ENCODE data around the gene RHOBTB1.

Gene RHOBTB1

DNA sequence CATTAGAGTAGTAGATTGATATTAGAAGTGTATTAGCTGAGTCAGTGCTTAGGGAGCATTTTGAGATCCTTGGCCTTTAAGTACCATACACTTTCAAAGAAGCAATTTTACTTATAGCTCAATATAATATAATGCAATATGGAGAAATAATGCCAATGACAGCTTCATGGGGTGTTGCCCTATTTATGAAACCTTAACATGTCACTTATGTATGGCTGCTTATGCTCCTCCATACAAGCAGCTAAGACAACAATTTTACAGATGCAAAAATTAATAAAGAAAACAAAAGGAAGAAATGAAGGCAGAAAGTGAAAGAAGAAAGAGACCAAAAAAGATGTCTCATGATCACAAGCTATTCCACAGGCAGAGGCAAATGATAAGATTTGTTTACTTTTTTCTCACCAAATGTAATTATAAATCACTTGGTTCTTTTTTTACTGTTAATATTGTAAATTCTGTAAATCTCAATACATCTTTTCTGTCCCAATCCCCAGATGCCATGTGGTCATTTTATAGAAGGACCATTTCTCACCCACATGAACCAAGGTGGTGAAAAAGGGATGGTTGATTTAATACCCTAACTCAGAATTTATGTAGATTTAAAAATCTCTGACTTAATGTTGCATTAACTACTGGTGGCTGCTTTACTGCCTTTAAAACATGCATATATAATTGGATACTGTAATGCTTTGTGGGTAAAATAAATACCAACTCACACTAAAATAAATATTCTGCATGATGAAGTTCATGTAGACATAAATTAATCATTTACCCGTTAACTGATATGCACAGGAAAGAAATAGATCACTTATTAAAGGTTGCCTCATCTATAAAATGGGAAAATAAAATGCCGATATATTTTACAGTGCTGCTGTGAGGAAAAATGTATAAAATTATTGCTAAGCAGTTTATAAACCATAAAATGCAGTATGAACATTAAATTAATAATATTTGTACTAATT, 33.5 kb upstream of the RHOBTB1 start:
- TF ChIP-seq SIN3A (IDR thresholded peaks at IDR 0.05; ENCODE audit: borderline replicate concordance, insufficient read depth, low read length), result no peak
- TF ChIP-seq, protein P1, sequence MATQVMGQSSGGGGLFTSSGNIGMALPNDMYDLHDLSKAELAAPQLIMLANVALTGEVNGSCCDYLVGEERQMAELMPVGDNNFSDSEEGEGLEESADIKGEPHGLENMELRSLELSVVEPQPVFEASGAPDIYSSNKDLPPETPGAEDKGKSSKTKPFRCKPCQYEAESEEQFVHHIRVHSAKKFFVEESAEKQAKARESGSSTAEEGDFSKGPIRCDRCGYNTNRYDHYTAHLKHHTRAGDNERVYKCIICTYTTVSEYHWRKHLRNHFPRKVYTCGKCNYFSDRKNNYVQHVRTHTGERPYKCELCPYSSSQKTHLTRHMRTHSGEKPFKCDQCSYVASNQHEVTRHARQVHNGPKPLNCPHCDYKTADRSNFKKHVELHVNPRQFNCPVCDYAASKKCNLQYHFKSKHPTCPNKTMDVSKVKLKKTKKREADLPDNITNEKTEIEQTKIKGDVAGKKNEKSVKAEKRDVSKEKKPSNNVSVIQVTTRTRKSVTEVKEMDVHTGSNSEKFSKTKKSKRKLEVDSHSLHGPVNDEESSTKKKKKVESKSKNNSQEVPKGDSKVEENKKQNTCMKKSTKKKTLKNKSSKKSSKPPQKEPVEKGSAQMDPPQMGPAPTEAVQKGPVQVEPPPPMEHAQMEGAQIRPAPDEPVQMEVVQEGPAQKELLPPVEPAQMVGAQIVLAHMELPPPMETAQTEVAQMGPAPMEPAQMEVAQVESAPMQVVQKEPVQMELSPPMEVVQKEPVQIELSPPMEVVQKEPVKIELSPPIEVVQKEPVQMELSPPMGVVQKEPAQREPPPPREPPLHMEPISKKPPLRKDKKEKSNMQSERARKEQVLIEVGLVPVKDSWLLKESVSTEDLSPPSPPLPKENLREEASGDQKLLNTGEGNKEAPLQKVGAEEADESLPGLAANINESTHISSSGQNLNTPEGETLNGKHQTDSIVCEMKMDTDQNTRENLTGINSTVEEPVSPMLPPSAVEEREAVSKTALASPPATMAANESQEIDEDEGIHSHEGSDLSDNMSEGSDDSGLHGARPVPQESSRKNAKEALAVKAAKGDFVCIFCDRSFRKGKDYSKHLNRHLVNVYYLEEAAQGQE (IDR thresholded peaks at IDR 0.05; ENCODE audit: insufficient read depth in 1 of 2, low read depth in 2 of 2, low read length in 2 of 2), result no peak
- TF ChIP-seq POLR2AphosphoS5 (IDR thresholded peaks at IDR 0.05; ENCODE audit: low read depth, low read length), result no peak
- TF ChIP-seq FOXP2 (optimal IDR thresholded peaks at IDR 0.05; ENCODE audit: borderline replicate concordance, extremely low read depth, extremely low read length, insufficient read depth), result no peak
- TF ChIP-seq TAF1 (IDR thresholded peaks at IDR 0.05; ENCODE audit: borderline replicate concordance, insufficient read depth, low read length), result no peak

DNA sequence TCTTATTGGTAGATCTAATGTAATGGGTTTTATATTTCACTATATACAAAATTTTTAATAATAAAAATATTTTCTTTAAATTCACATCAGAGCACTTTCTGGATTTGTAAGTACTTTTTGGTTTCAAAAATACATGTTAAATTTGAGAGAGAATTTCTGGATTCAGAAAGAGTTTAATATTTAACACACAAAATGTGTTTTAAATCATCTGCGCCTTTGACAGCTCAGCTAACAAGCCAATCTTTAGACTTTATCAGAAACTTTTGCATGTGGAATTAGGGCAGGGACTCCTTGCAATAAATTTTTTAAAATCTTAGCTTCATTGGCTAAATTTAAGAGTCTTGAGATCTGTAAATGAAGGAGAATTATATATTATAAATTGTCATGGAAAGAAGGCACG, 32.7 kb upstream of the RHOBTB1 start:
- TF ChIP-seq, protein P1 (IDR thresholded peaks at IDR 0.05; ENCODE audit: insufficient read depth in 1 of 2, low read depth in 2 of 2, low read length in 2 of 2), result no peak
- TF ChIP-seq POLR2AphosphoS5 (IDR thresholded peaks at IDR 0.05; ENCODE audit: low read depth, low read length) (no peak), SIN3A (IDR thresholded peaks at IDR 0.05; ENCODE audit: borderline replicate concordance, insufficient read depth, low read length) (no peak), TAF1 (IDR thresholded peaks at IDR 0.05; ENCODE audit: borderline replicate concordance, insufficient read depth, low read length) (no peak), FOXP2 (optimal IDR thresholded peaks at IDR 0.05; ENCODE audit: borderline replicate concordance, extremely low read depth, extremely low read length, insufficient read depth) (no peak)

DNA sequence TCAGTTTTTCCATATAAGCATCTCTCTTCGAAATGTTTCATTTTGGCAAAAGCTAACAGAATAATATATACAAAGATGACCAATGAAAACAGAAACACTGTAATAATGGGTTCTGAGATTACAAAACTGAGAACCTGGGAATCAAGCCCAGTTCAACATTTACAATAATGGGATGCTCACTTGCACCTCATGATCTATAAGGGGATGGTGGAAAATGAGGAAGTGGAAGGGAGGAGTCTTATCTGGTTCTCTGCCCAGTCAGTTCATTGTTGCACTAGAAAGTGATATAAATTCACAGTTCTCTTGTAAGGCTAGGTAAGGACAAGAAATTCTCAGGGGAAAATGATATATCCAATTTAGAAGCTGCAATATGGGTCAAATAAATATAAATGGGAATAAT, 31.7 kb upstream of the RHOBTB1 start:
- TF ChIP-seq POLR2AphosphoS5 (IDR thresholded peaks at IDR 0.05; ENCODE audit: low read depth, low read length) (no peak), TAF1 (IDR thresholded peaks at IDR 0.05; ENCODE audit: borderline replicate concordance, insufficient read depth, low read length) (no peak), SIN3A (IDR thresholded peaks at IDR 0.05; ENCODE audit: borderline replicate concordance, insufficient read depth, low read length) (no peak), FOXP2 (optimal IDR thresholded peaks at IDR 0.05; ENCODE audit: borderline replicate concordance, extremely low read depth, extremely low read length, insufficient read depth) (no peak)
- TF ChIP-seq, protein P1 (IDR thresholded peaks at IDR 0.05; ENCODE audit: insufficient read depth in 1 of 2, low read depth in 2 of 2, low read length in 2 of 2), result no peak

- TF ChIP-seq SIN3A (IDR thresholded peaks at IDR 0.05; ENCODE audit: borderline replicate concordance, insufficient read depth, low read length), result no peak
These were observed 30.6 kb upstream of the RHOBTB1 start for GRCh38 chr10:60974463-60975149.

DNA sequence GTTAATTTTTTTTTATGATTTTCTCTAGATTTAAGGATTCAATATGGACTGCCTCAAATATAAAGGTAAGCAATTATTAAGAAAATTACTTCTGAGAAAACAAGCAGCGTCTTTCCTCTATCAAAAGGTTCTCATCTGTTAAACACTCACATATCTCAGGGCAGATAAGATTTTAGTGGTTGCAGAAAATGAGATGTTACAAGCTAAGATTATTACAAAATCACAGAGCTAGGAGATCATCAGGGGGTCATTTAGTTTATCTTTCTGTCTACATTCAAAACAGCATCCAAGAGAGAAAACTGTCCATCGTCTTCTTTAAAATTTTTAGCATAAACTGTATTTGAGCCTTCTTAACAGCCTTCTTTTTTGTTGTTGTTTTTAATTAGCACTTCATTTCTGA, 29.1 kb upstream of the RHOBTB1 start:
- TF ChIP-seq POLR2AphosphoS5 (IDR thresholded peaks at IDR 0.05; ENCODE audit: low read depth, low read length) (no peak), SIN3A (IDR thresholded peaks at IDR 0.05; ENCODE audit: borderline replicate concordance, insufficient read depth, low read length) (no peak), TAF1 (IDR thresholded peaks at IDR 0.05; ENCODE audit: borderline replicate concordance, insufficient read depth, low read length) (no peak), FOXP2 (optimal IDR thresholded peaks at IDR 0.05; ENCODE audit: borderline replicate concordance, extremely low read depth, extremely low read length, insufficient read depth) (no peak)
- TF ChIP-seq, protein P1 (IDR thresholded peaks at IDR 0.05; ENCODE audit: insufficient read depth in 1 of 2, low read depth in 2 of 2, low read length in 2 of 2), result no peak
